Heart left ventricle (tissue), 16 donors: Measurements from ENCODE around the gene MUSK. TPM values are rescaled to one million over a fixed set of nuclear protein-coding genes. Genes with fewer than 3 reads are reported as not detected.
"Not testable (repeated sequence)": the region's sequence is repeated elsewhere in the genome, so short reads cannot be mapped to it uniquely, and the experiment has no call there.

ENCODE experiments used
- ATAC-seq, 4 donors: fragments of 200-7000 bp; cut with Tn5 transposase; one replicate each; pipeline ENCODE4 v1.9.1; 2020 to 2022; ENCODE audit warnings: moderate library complexity in 4 of 4, mild to moderate bottlenecking in 3 of 4, moderate number of reproducible peaks in 1 of 4
- DNase-seq, 5 donors: peaks; one replicate each; pipeline ENCODE4 v3.0.0-alpha.2; 2020
- H3K27ac ChIP-seq, 12 donors: fragments of 200-600 bp; sonication (generic) in 4 of 12; one replicate each; pipeline versions ENCODE4 v1.5.0 to v1.8.0; 2016 to 2022; ENCODE audit warnings: mild to moderate bottlenecking in 2 of 12
- H3K27me3 ChIP-seq, 9 donors: fragments of 200-600 bp; sonication (generic) in 2 of 9; one replicate each; pipeline versions ENCODE4 v1.5.1 to v1.8.0; 2016 to 2022; ENCODE audit warnings: mild to moderate bottlenecking in 3 of 9
- H3K36me3 ChIP-seq, 9 donors: fragments of 200-600 bp; sonication (generic) in 2 of 9; one replicate each; pipeline versions ENCODE4 v1.5.0 to v1.8.0; 2018 to 2022; ENCODE audit warnings: mild to moderate bottlenecking in 2 of 9
- H3K4me1 ChIP-seq, 12 donors: fragments of 200-600 bp; sonication (generic) in 4 of 12; one replicate each; pipeline versions ENCODE4 v1.5.0 to v1.8.0; 2016 to 2022; ENCODE audit warnings: mild to moderate bottlenecking in 3 of 12
- H3K4me3 ChIP-seq, 12 donors: fragments of 200-600 bp; sonication (generic) in 4 of 12; one replicate each; pipeline versions ENCODE4 v1.5.0 to v1.8.0; 2017 to 2022; ENCODE audit warnings: mild to moderate bottlenecking in 9 of 12, moderate library complexity in 4 of 12
- H3K9me3 ChIP-seq, 12 donors: fragments of 200-600 bp; sonication (generic) in 4 of 12; one replicate each; pipeline versions ENCODE4 v1.5.0 to v1.8.0; 2016 to 2022; ENCODE audit warnings: mild to moderate bottlenecking in 1 of 12
- CTCF ChIP-seq, 12 donors: fragments of 200-600 bp; sonication (generic) in 4 of 12; IDR thresholded peaks; one replicate each; pipeline versions ENCODE4 v1.5.0 to v1.8.0; 2018 to 2022; ENCODE audit warnings: antibody characterized with exemption in 12 of 12, mild to moderate bottlenecking in 5 of 12
- POLR2A ChIP-seq, 2 donors: fragments of 450-650 bp; IDR thresholded peaks; one replicate each; pipeline ENCODE4 v1.6.1; 2017; ENCODE audit warnings: antibody characterized with exemption in 2 of 2, mild to moderate bottlenecking in 2 of 2, moderate library complexity in 2 of 2
- WGBS, 4 donors: extraction: QIAGEN DNeasy Blood & Tissue Kit in 2 of 4; methylation state at CpG; one replicate each; pipeline versions ENCODE4 v1.1.5 to v1.1.7; 2013 to 2018; 5-methylcytosine and 5-hydroxymethylcytosine counted together
- intact Hi-C, 10 donors: fragments of 100-400 bp; cut with DNase I; formaldehyde crosslinking; loops; one replicate each; pipeline versions ENCODE4 v1.11.1 to v1.14.2; 2022
- polyA plus RNA-seq, 2 donors: library from polyadenylated mRNA; stranded (reverse); fragments of 200-250 nt; gene quantifications; one replicate each; pipeline ENCODE4 v1.2.3, GENCODE V29; 2013
- total RNA-seq, 9 donors: library from RNA; depleted of rRNA in 2 of 9; stranded (reverse); fragments of >200 nt in 2 of 9; fragmentation: NEBNext Ultra II Directional in 3 of 9; extraction: Animal tissue kit (Norgen Biotek cat#: 25700) in 3 of 9; gene quantifications; one replicate each; pipeline versions ENCODE4 v1.1.0 to v1.2.4, GENCODE V29; 2016 to 2023
- donor health status: ischemic (EF 13 %, LVEDD 7.1; RV severe dilation, severe dysfunction).
- donor health status: healthy with polysubstance abuse.
- donor health status: DM: no; HTN: yes; CAD: no.
- donor health status: DM: no; HTN: no; CAD: no.
- donor health status: ischemic (EF 25% LVEDD 6.9; RV normal size, moderate dysfunction).
- donor health status: ischemic (EF 25% LVEDD 5.7; RV mildly dilated, moderate dysfunction).
- donor health status: healthy.
- donor health status: DM: yes; HTN: yes; CAD: no.
- donor health status: ischemic (EF 35%, LVEDD 5.7; RV mildly dilated, moderate dysfunction).
- donor health status: nonischemic (EF 11% LVEDD 7.7; RV severe dilation, severe dysfunction).
- donor health status: DM: yes; HTN: yes; CAD: no.
- donor health status: PGD.
- donor health status: ischemic (EF 29% LVEDD 5.4; RV normal size, mild dysfunction).
- donor health status: nonischemic (EF 23%, LVEDD 6.1; RV moderate dilation, normal function).

The MUSK gene
- total and polyA plus RNA-seq, 11 donors = 0.23 to 6.0 (median 0.77) TPM

GRCh38 chr9:110691002-110691549 is 22.5 kb downstream of the MUSK start:
- no peak overlapping the region for H3K4me3 ChIP-seq
- H3K27ac ChIP-seq = no peak overlapping the region
- no peaks in the 10 kb centered on the region for H3K27me3 ChIP-seq
- ATAC-seq (no peak), DNase-seq (no peak)
- TF ChIP-seq CTCF (IDR thresholded peaks at IDR 0.05) (no peak), POLR2A (IDR thresholded peaks at IDR 0.05) (no peak)
- intact Hi-C loops = loop anchor here in 1 of 10 donors (2.0 kb wide), 1 partner anchor 56 kb away; no protein-coding TSS in a partner anchor
- H3K36me3 ChIP-seq = no peaks in the 10 kb centered on the region
- 89 to 94% (median 92%) methylated on average over 5 of the region's 5 CpGs for WGBS, 4 donors
- H3K4me1 ChIP-seq = no peaks in the 10 kb centered on the region
- H3K9me3 ChIP-seq = no peaks in the 10 kb centered on the region

GRCh38 chr9:110695846-110696245 is 27.3 kb downstream of the MUSK start:
- H3K27ac ChIP-seq, H3K9me3 ChIP-seq, H3K27me3 ChIP-seq, ATAC-seq, DNase-seq, intact Hi-C loops, H3K4me1 ChIP-seq, H3K36me3 ChIP-seq, H3K4me3 ChIP-seq: not testable (repeated sequence)
- WGBS, 4 donors = 78 to 89% (median 84%) methylated on average over 5 of the region's 5 CpGs

GRCh38 chr9:110700953-110701352 is 32.4 kb downstream of the MUSK start:
- Histone ChIP-seq H3K36me3 (peaks cover 0 to 7% (median 0%) of the 10 kb centered on the region in 9 donors), H3K27me3 (no peaks in the 10 kb centered on the region), H3K4me3 (no peak overlapping the region), H3K4me1 (no peaks in the 10 kb centered on the region), H3K9me3 (no peaks in the 10 kb centered on the region), H3K27ac (no peak overlapping the region)
- DNase-seq = no peak
- intact Hi-C loops = no loop called here
- no peak for ATAC-seq
- WGBS, 4 donors = 50 to 66% (median 58%) methylated on average over 1 of the region's 1 CpG
- TF ChIP-seq POLR2A (IDR thresholded peaks at IDR 0.05) = no peak
- TF ChIP-seq CTCF (IDR thresholded peaks at IDR 0.05) = no peak

- Histone ChIP-seq H3K4me3 (no peak overlapping the region), H3K27ac (no peak overlapping the region), H3K4me1 (no peaks in the 10 kb centered on the region), H3K27me3 (no peaks in the 10 kb centered on the region), H3K36me3 (no peaks in the 10 kb centered on the region), H3K9me3 (no peaks in the 10 kb centered on the region)
- no peak for ATAC-seq
- intact Hi-C loops = no loop called here
- TF ChIP-seq CTCF (IDR thresholded peaks at IDR 0.05) = no peak
- no peak for TF ChIP-seq POLR2A (IDR thresholded peaks at IDR 0.05)
- 47 to 99% (median 86%) methylated on average over 2 of the region's 2 CpGs for WGBS, 4 donors
- no peak for DNase-seq
These were observed 35.1 kb downstream of the MUSK start for GRCh38 chr9:110703669-110704068.

- DNase-seq = no peak
- no peak overlapping the region for H3K4me3 ChIP-seq
- H3K36me3 ChIP-seq = no peaks in the 10 kb centered on the region
- no peak for ATAC-seq
- H3K9me3 ChIP-seq = no peaks in the 10 kb centered on the region
- H3K4me1 ChIP-seq = no peaks in the 10 kb centered on the region
- no peak for TF ChIP-seq CTCF (IDR thresholded peaks at IDR 0.05)
- TF ChIP-seq POLR2A (IDR thresholded peaks at IDR 0.05) = no peak
- intact Hi-C loops = no loop called here
- H3K27me3 ChIP-seq = no peaks in the 10 kb centered on the region
- H3K27ac ChIP-seq = no peak overlapping the region
These were observed 38.8 kb downstream of the MUSK start for GRCh38 chr9:110707419-110707818.
